Liver (tissue), 9 donors: ENCODE data around the gene LINGO4. TPM values are rescaled to one million over a fixed set of nuclear protein-coding genes. Genes with fewer than 3 reads are reported as not detected.
"Not testable (repeated sequence)": the region's sequence is repeated elsewhere in the genome, so short reads cannot be mapped to it uniquely, and the experiment has no call there.

ENCODE experiments used
- DNase-seq: peaks from one replicate; pipeline ENCODE4 v3.0.0-alpha.2; 2017; ENCODE audit warnings: low spot score
- H3K27ac ChIP-seq, 2 donors: one replicate each; pipeline ENCODE4 v1.7.0; 2013; ENCODE audit warnings: inconsistent platforms in 2 of 2, low read length in 2 of 2, control low read depth in 1 of 2, low read depth in 1 of 2, mild to moderate bottlenecking in 1 of 2
- H3K27me3 ChIP-seq, 4 donors: one replicate each; pipeline versions ENCODE4 v1.6.1 to v1.7.0; 2013; ENCODE audit warnings: low read length in 3 of 4, inconsistent platforms in 1 of 4, mild to moderate bottlenecking in 1 of 4, moderate library complexity in 1 of 4; ENCODE audit not compliant: control insufficient read depth in 4 of 4, insufficient read depth in 4 of 4
- H3K36me3 ChIP-seq, 4 donors: one replicate each; pipeline versions ENCODE4 v1.6.1 to v1.7.0; 2013; ENCODE audit warnings: low read length in 3 of 4, mild to moderate bottlenecking in 3 of 4, low read depth in 1 of 4, moderate library complexity in 1 of 4; ENCODE audit not compliant: control insufficient read depth in 4 of 4, insufficient read depth in 3 of 4
- H3K4me1 ChIP-seq, 4 donors: one replicate each; pipeline versions ENCODE4 v1.6.1 to v1.7.0; 2013; ENCODE audit warnings: low read length in 3 of 4, mild to moderate bottlenecking in 3 of 4, moderate library complexity in 1 of 4; ENCODE audit not compliant: control insufficient read depth in 4 of 4, insufficient read depth in 4 of 4
- H3K4me3 ChIP-seq, 3 donors: one replicate each; pipeline versions ENCODE4 v1.6.1 to v1.7.0; 2013; ENCODE audit warnings: low read length in 3 of 3, control low read depth in 1 of 3, low read depth in 1 of 3, mild to moderate bottlenecking in 1 of 3
- H3K9ac ChIP-seq, 2 donors: one replicate each; pipeline ENCODE4 v1.7.0; 2013; ENCODE audit warnings: low read length in 2 of 2, mild to moderate bottlenecking in 2 of 2, moderate library complexity in 2 of 2, control low read depth in 1 of 2, low read depth in 1 of 2
- H3K9me3 ChIP-seq, 4 donors: one replicate each; pipeline versions ENCODE4 v1.6.1 to v1.7.0; 2013; ENCODE audit warnings: low read length in 3 of 4; ENCODE audit not compliant: control insufficient read depth in 4 of 4
- ATF3 ChIP-seq: IDR thresholded peaks from 2 replicates; pipeline ENCODE4 v1.6.1; 2016; ENCODE audit warnings: antibody characterized with exemption
- CTCF ChIP-seq: fragments of 150-350 bp; IDR thresholded peaks from 2 replicates; pipeline ENCODE4 v1.5.1; 2017; ENCODE audit warnings: improper control_type of control experiment, low read depth, low read length; ENCODE audit not compliant: missing input control
- EGR1 ChIP-seq, 2 donors: IDR thresholded peaks; 2 replicates each; pipeline ENCODE4 v1.6.1; 2016 to 2018; ENCODE audit warnings: antibody characterized with exemption in 2 of 2, low read depth in 2 of 2
- FOXA1 ChIP-seq: IDR thresholded peaks from 2 replicates; pipeline ENCODE4 v1.6.1; 2016; ENCODE audit warnings: antibody characterized with exemption
- FOXA2 ChIP-seq: IDR thresholded peaks from 2 replicates; pipeline ENCODE4 v1.6.1; 2016; ENCODE audit warnings: antibody characterized with exemption
- GABPA ChIP-seq, 2 donors: IDR thresholded peaks in 1 of 2; conservative IDR thresholded peaks in 1 of 2; 2 replicates each; pipeline ENCODE4 v1.6.1; 2016; ENCODE audit warnings: antibody characterized with exemption in 2 of 2, mild to moderate bottlenecking in 1 of 2, moderate library complexity in 1 of 2
- HNF4A ChIP-seq, 2 donors: conservative IDR thresholded peaks; 2 replicates each; pipeline ENCODE4 v1.6.1; 2016; ENCODE audit warnings: antibody characterized with exemption in 2 of 2, mild to moderate bottlenecking in 2 of 2
- HNF4G ChIP-seq: IDR thresholded peaks from 2 replicates; pipeline ENCODE4 v1.6.1; 2016; ENCODE audit warnings: antibody characterized with exemption
- JUND ChIP-seq, 2 donors: IDR thresholded peaks; 2 replicates each; pipeline ENCODE4 v1.6.1; 2016; ENCODE audit warnings: antibody characterized with exemption in 2 of 2
- MAX ChIP-seq: IDR thresholded peaks from 2 replicates; pipeline ENCODE4 v1.6.1; 2016; ENCODE audit warnings: antibody characterized with exemption
- REST ChIP-seq: IDR thresholded peaks from 2 replicates; pipeline ENCODE4 v1.6.1; 2016; ENCODE audit warnings: antibody characterized with exemption, mild to moderate bottlenecking
- RXRA ChIP-seq, 2 donors: IDR thresholded peaks; 2 replicates each; pipeline ENCODE4 v1.6.1; 2017 to 2018; ENCODE audit warnings: antibody characterized with exemption in 2 of 2, mild to moderate bottlenecking in 1 of 2
- SP1 ChIP-seq: IDR thresholded peaks from 2 replicates; pipeline ENCODE4 v1.6.1; 2018; ENCODE audit warnings: antibody characterized with exemption, mild to moderate bottlenecking
- TAF1 ChIP-seq: conservative IDR thresholded peaks from 2 replicates; pipeline ENCODE4 v1.6.1; 2016; ENCODE audit warnings: antibody characterized with exemption, mild to moderate bottlenecking
- YY1 ChIP-seq: IDR thresholded peaks from 2 replicates; pipeline ENCODE4 v1.6.1; 2016; ENCODE audit warnings: antibody characterized with exemption, mild to moderate bottlenecking
- WGBS: extraction: QIAGEN DNeasy Blood & Tissue Kit; methylation state at CpG from one replicate; pipeline ENCODE4 v1.1.7; 2013; 5-methylcytosine and 5-hydroxymethylcytosine counted together
- polyA plus RNA-seq, 2 donors: library from polyadenylated mRNA; stranded (reverse) in 1 of 2; unstranded in 1 of 2; fragments of 200-250 nt in 1 of 2; fragments of >200 nt in 1 of 2; fragmentation: Nextera tagmentation in 1 of 2; extraction: Ambion mirVana in 1 of 2; gene quantifications; one replicate each; pipeline versions ENCODE4 v1.2.1 to v1.2.3, GENCODE V29; 2013 to 2015
- total RNA-seq, 2 donors: library from RNA; depleted of rRNA; stranded (reverse); fragments of >200 nt; gene quantifications; one replicate each; pipeline ENCODE4 v1.2.3, GENCODE V29; 2014
- donor health status: healthy.
- donor health status: healthy.
- donor health status: healthy.
- donor health status: healthy.
- donor health status: healthy.

The LINGO4 gene
- total and polyA plus RNA-seq, 4 donors, result 0.05 to 0.50 (median 0.09) TPM; not detected in 1

GRCh38 chr1:151782741-151783140 is 22.5 kb downstream of the LINGO4 start:
- Histone ChIP-seq H3K36me3 (peaks cover 0 to 14% (median 2%) of the 10 kb centered on the region in 4 donors), H3K9ac (no peak overlapping the region), H3K9me3 (no peaks in the 10 kb centered on the region), H3K4me3 (no peak overlapping the region), H3K27me3 (no peaks in the 10 kb centered on the region), H3K27ac (no peak overlapping the region), H3K4me1 (no peaks in the 10 kb centered on the region)
- 94% methylated on average over 3 of the region's 3 CpGs for WGBS
- TF ChIP-seq RXRA (IDR thresholded peaks at IDR 0.05), result no peak
- TF ChIP-seq HNF4A (conservative IDR thresholded peaks at IDR 0.05), result no peak
- TF ChIP-seq ATF3, result no peak
- TF ChIP-seq JUND (IDR thresholded peaks at IDR 0.05), result no peak
- no peak for TF ChIP-seq HNF4G
- no peak for TF ChIP-seq GABPA (IDR thresholded peaks at IDR 0.05 in 1 of 2, conservative IDR thresholded peaks at IDR 0.05 in 1 of 2)
- TF ChIP-seq FOXA1, result no peak
- TF ChIP-seq CTCF, result no peak
- no peak for TF ChIP-seq MAX
- no peak for TF ChIP-seq REST
- TF ChIP-seq YY1, result no peak
- no peak for TF ChIP-seq SP1
- no peak for TF ChIP-seq EGR1 (IDR thresholded peaks at IDR 0.05; ENCODE audit: low read depth in 2 of 2)
- TF ChIP-seq FOXA2, result no peak
- TF ChIP-seq TAF1, result no peak
- no peak for DNase-seq

- not testable (repeated sequence) for H3K27ac ChIP-seq, H3K27me3 ChIP-seq, H3K9ac ChIP-seq, H3K4me1 ChIP-seq, H3K9me3 ChIP-seq, DNase-seq, H3K4me3 ChIP-seq
- 91% methylated on average over 5 of the region's 5 CpGs for WGBS
- H3K36me3 ChIP-seq, result peaks cover 0 to 14% (median 2%) of the 10 kb centered on the region in 4 donors
Observed at GRCh38 chr1:151782026-151782425, 23.2 kb downstream of the LINGO4 start.

- peaks cover 0 to 14% (median 2%) of the 10 kb centered on the region in 4 donors for H3K36me3 ChIP-seq
- not testable (repeated sequence) for H3K9me3 ChIP-seq, H3K27ac ChIP-seq, H3K4me1 ChIP-seq, H3K27me3 ChIP-seq, H3K9ac ChIP-seq, DNase-seq, H3K4me3 ChIP-seq
- WGBS, result 88% methylated on average over 5 of the region's 5 CpGs
Observed at GRCh38 chr1:151780736-151781135, 24.5 kb downstream of the LINGO4 start.
